Spinal cord (tissue), 10 donors: ENCODE results near the gene PEX5L. TPM values are rescaled to one million over a fixed set of nuclear protein-coding genes. Genes with fewer than 3 reads are reported as not detected.

Experiments
- DNase-seq, 6 donors: peaks; one replicate each; pipeline versions ENCODE4 v3.0.0 to v3.0.0-alpha.2; 2013 to 2015; ENCODE audit warnings: low spot score in 6 of 6, low read depth in 4 of 6
- H3K27ac ChIP-seq: one replicate; pipeline ENCODE4 v1.5.1; 2013; ENCODE audit warnings: low read depth, low read length, control low read depth
- H3K27me3 ChIP-seq: one replicate; pipeline ENCODE4 v1.6.1; 2013; ENCODE audit warnings: low read length; ENCODE audit not compliant: control insufficient read depth, insufficient read depth
- H3K36me3 ChIP-seq: one replicate; pipeline ENCODE4 v1.6.1; 2013; ENCODE audit warnings: low read length; ENCODE audit not compliant: control insufficient read depth, insufficient read depth
- H3K4me1 ChIP-seq: one replicate; pipeline ENCODE4 v1.6.1; 2013; ENCODE audit warnings: low read length; ENCODE audit not compliant: control insufficient read depth, insufficient read depth
- H3K4me3 ChIP-seq: one replicate; pipeline ENCODE4 v1.5.1; 2013; ENCODE audit warnings: low read depth, low read length, control low read depth
- H3K9me3 ChIP-seq: one replicate; pipeline ENCODE4 v1.6.1; 2013; ENCODE audit warnings: low read length; ENCODE audit not compliant: control insufficient read depth, insufficient read depth
- WGBS: methylation state at CpG from one replicate; pipeline ENCODE4 v1.1.5; 2013; ENCODE audit warnings: missing lambda C conversion rate; ENCODE audit not compliant: insufficient coverage; 5-methylcytosine and 5-hydroxymethylcytosine counted together
- polyA plus RNA-seq, 2 donors: library from polyadenylated mRNA; unstranded; fragments of 120-200 nt; gene quantifications; one replicate each; pipeline ENCODE4 v1.2.1, GENCODE V29; 2013; ENCODE audit not compliant: insufficient read length in 2 of 2
- total RNA-seq, 2 donors: library from RNA; depleted of rRNA in 1 of 2; stranded (reverse); fragments of 120-200 nt in 1 of 2; fragments of >200 nt in 1 of 2; gene quantifications; one replicate each; pipeline versions ENCODE4 v1.2.3 to v1.2.4, GENCODE V29; 2013 to 2014
- donor health status: healthy.

Gene PEX5L
- total and polyA plus RNA-seq, 4 donors, result 11.4 to 39.6 (median 15.3) TPM

DNA sequence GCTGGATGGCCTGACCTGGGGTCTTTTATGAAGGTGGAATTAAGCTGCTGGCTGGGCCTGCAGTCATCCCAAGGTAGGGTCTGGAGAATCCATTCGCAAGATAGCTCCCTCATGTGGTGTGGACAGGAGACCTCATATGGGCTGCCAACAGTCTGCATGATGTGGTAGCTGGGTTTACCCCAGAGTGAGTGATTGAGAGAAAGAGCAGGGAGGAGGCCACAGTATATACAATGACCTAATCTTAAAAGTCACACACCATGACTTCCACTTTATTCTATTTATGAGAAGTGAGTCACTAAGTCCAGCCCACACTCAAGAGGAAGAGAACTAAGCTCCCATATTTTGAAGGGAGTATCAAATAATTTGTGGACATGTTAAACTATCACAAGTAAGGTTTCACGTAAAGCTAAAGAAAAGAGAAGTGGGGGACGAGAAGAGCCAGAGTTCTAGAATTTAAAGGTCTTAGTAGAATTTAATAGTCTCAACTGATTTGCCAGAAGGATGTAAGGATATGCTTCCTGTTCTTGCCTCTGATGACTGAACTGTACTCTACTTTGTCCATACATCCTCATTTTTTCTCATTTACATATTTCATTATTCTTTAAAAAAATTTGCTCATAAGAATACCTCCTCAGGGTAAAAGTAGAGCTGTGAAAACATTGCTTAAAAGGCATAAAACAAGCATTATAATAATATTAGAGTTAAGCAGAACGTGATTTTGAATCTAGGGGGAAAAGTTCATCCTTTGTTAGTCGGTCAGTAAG, 184.4 kb downstream of the PEX5L start:
- no peak overlapping the region for H3K27ac ChIP-seq
- no peaks in the 10 kb centered on the region for H3K4me1 ChIP-seq
- 83% methylated on average over 1 of the region's 5 CpGs for WGBS
- H3K36me3 ChIP-seq, result no peaks in the 10 kb centered on the region
- no peaks in the 10 kb centered on the region for H3K9me3 ChIP-seq
- H3K4me3 ChIP-seq, result no peak overlapping the region
- no peaks in the 10 kb centered on the region for H3K27me3 ChIP-seq
- no peak for DNase-seq

GRCh38 chr3:179848711-179849110, 188.0 kb downstream of the PEX5L start:
- Histone ChIP-seq H3K4me1 (no peaks in the 10 kb centered on the region), H3K9me3 (no peaks in the 10 kb centered on the region), H3K4me3 (no peak overlapping the region), H3K27me3 (no peaks in the 10 kb centered on the region), H3K36me3 (no peaks in the 10 kb centered on the region), H3K27ac (no peak overlapping the region)
- WGBS, result no CpG with 5 or more reads among the region's 2 CpGs
- no peak for DNase-seq

- no CpG with 5 or more reads among the region's 3 CpGs for WGBS
- Histone ChIP-seq H3K27ac (no peak overlapping the region), H3K36me3 (no peaks in the 10 kb centered on the region), H3K27me3 (no peaks in the 10 kb centered on the region), H3K9me3 (no peaks in the 10 kb centered on the region), H3K4me1 (no peaks in the 10 kb centered on the region), H3K4me3 (no peak overlapping the region)
- DNase-seq, result no peak
Observed at GRCh38 chr3:179842061-179842460, 194.7 kb downstream of the PEX5L start.

DNA sequence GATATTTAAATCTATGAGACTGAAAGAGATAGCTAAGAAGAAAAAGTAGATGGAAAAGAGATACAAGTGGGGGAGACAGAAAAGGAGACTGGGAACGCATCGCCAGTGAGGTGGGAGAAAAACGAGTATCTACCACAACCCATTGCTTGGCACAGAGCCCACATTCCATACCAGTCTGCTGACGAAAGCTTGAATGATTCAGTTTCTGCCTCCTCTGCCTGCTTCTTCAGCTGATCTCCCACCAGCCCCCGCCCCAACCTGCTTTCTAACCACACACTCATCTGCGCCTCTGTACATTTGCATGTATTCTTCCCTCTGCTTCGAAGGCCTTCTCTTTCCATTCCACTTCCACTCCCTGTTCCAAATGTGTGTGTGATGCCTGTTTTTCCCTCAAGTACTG, 195.8 kb downstream of the PEX5L start:
- WGBS, result 86% methylated on average over 4 of the region's 7 CpGs
- Histone ChIP-seq H3K9me3 (no peaks in the 10 kb centered on the region), H3K36me3 (no peaks in the 10 kb centered on the region), H3K4me3 (no peak overlapping the region), H3K27ac (no peak overlapping the region), H3K4me1 (no peaks in the 10 kb centered on the region), H3K27me3 (no peaks in the 10 kb centered on the region)
- no peak for DNase-seq

GRCh38 chr3:179837374-179837773, 199.4 kb downstream of the PEX5L start:
- Histone ChIP-seq H3K9me3 (no peaks in the 10 kb centered on the region), H3K4me3 (no peak overlapping the region), H3K36me3 (no peaks in the 10 kb centered on the region), H3K27me3 (no peaks in the 10 kb centered on the region), H3K27ac (no peak overlapping the region), H3K4me1 (no peaks in the 10 kb centered on the region)
- 83% methylated on average over 1 of the region's 2 CpGs for WGBS
- DNase-seq, result no peak

- Histone ChIP-seq H3K27ac (no peak overlapping the region), H3K36me3 (no peaks in the 10 kb centered on the region)
- DNase-seq, result no peak
Observed at GRCh38 chr3:179833294-179833693, 203.4 kb downstream of the PEX5L start.

GRCh38 chr3:179832333-179832854, 204.3 kb downstream of the PEX5L start:
- H3K27ac ChIP-seq, result no peak overlapping the region
- H3K9me3 ChIP-seq, result no peaks in the 10 kb centered on the region
- DNase-seq, result no peak
- no peaks in the 10 kb centered on the region for H3K27me3 ChIP-seq
- 98% methylated on average over 3 of the region's 3 CpGs for WGBS
- no peaks in the 10 kb centered on the region for H3K4me1 ChIP-seq
- H3K36me3 ChIP-seq, result no peaks in the 10 kb centered on the region
- H3K4me3 ChIP-seq, result no peak overlapping the region

More at GRCh38 chr3:179833294-179833693, 203.4 kb downstream of the PEX5L start:
- Histone ChIP-seq H3K9me3 (no peaks in the 10 kb centered on the region), H3K27me3 (no peaks in the 10 kb centered on the region), H3K4me1 (no peaks in the 10 kb centered on the region), H3K4me3 (no peak overlapping the region)

DNA sequence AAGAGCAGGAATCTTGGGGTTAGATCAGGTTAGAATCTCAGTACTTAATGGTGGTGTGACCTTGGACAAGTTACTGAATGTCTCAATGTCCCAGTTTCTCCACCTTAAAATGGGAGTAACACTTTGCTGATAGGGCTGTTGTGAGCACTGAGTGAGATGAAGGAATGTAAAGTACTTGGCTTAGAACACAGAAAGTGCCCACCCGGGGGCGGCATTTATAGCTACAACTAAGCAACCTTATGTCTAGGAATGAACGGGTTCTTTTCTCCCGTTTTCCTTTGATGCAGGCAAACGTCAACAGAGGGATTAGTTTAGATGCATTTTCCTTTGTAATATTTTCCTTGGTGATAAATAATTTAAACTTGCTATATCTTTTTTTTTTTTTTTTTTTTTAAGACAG, 207.3 kb downstream of the PEX5L start:
- no CpG with 5 or more reads among the region's 5 CpGs for WGBS
- H3K27ac ChIP-seq, result no peak overlapping the region
- H3K4me1 ChIP-seq, result no peaks in the 10 kb centered on the region
- peak in 2 of 6 donors; percentile 12 to 55 for DNase-seq
- no peaks in the 10 kb centered on the region for H3K36me3 ChIP-seq
- H3K4me3 ChIP-seq, result no peak overlapping the region
- no peaks in the 10 kb centered on the region for H3K9me3 ChIP-seq
- H3K27me3 ChIP-seq, result no peaks in the 10 kb centered on the region

DNA sequence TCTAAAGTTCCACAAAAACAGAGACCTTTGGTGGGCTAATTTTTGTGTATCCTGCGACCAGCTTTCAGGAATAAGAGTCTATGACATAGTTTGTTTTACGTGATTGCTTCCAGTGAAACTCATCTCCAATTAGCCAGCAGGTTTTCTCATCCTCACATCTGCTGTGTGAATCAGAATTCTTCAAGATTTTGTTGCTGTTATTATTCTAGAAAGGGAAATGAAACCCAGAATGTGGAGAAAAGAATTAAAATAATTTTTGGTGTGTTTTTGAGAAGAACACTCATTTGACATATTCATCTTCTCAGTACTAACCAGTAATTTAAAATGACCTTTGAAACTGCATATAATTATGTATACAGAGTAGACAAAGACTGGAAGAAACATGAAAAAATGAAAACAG, 208.0 kb downstream of the PEX5L start:
- no peaks in the 10 kb centered on the region for H3K27me3 ChIP-seq
- H3K4me1 ChIP-seq, result no peaks in the 10 kb centered on the region
- H3K4me3 ChIP-seq, result no peak overlapping the region
- peak in 1 of 6 donors; percentile 15 for DNase-seq
- H3K27ac ChIP-seq, result no peak overlapping the region
- no CpG with 5 or more reads among the region's 2 CpGs for WGBS
- H3K9me3 ChIP-seq, result no peaks in the 10 kb centered on the region
- H3K36me3 ChIP-seq, result no peaks in the 10 kb centered on the region

- peak in 1 of 6 donors; percentile 14 for DNase-seq
- no peak overlapping the region for H3K4me3 ChIP-seq
- H3K36me3 ChIP-seq, result no peaks in the 10 kb centered on the region
- no peaks in the 10 kb centered on the region for H3K9me3 ChIP-seq
- H3K27ac ChIP-seq, result no peak overlapping the region
- H3K27me3 ChIP-seq, result no peaks in the 10 kb centered on the region
- no peaks in the 10 kb centered on the region for H3K4me1 ChIP-seq
- WGBS, result 40% methylated on average over 1 of the region's 1 CpG
Observed at GRCh38 chr3:179826247-179826637, 210.5 kb downstream of the PEX5L start.
